ENCODE measurements around the gene IQCH. TPM values are rescaled to one million over a fixed set of nuclear protein-coding genes. Genes with fewer than 3 reads are reported as not detected.

Gene IQCH
- total RNA-seq, 4 donors from 2014 or later = 0.27 to 4.6 (median 1.1) TPM; not detected in 1

DNA sequence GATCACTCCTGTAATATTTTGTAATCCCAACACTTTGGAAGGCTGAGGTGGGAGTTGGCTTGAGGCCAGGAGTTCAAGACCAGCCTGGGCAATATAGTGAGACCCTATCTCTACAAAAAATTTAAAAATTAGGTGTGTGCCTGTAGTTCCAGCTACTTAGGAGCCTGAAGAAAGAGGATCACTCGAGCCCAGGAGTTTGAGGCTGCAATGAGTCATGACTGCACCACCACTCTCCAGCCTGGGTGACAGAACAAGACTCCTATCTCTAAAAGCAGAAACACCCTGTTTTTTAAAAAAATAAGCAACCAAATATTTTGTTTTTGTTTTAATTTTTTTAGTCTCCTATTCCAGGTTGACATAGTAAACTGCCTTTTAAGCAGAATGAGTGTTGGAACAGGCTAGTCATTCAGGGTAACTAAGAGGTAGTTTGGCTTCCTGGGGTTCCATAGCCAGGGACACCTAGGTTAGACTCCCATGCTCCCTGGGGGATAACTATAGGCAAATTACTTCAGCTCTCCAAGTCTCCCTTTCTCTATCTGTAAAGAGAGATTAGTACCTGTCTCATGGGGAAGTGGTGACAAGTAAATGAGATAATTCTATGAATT is 151.8 kb downstream of the IQCH start:
- H3K4me1 ChIP-seq = peaks cover 0 to 10% (median 0%) of the 10 kb centered on the region in 3 donors
- no peaks in the 10 kb centered on the region for H3K36me3 ChIP-seq
- H3K27me3 ChIP-seq = no peaks in the 10 kb centered on the region
- TF ChIP-seq, protein P1, sequence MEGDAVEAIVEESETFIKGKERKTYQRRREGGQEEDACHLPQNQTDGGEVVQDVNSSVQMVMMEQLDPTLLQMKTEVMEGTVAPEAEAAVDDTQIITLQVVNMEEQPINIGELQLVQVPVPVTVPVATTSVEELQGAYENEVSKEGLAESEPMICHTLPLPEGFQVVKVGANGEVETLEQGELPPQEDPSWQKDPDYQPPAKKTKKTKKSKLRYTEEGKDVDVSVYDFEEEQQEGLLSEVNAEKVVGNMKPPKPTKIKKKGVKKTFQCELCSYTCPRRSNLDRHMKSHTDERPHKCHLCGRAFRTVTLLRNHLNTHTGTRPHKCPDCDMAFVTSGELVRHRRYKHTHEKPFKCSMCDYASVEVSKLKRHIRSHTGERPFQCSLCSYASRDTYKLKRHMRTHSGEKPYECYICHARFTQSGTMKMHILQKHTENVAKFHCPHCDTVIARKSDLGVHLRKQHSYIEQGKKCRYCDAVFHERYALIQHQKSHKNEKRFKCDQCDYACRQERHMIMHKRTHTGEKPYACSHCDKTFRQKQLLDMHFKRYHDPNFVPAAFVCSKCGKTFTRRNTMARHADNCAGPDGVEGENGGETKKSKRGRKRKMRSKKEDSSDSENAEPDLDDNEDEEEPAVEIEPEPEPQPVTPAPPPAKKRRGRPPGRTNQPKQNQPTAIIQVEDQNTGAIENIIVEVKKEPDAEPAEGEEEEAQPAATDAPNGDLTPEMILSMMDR (IDR thresholded peaks at IDR 0.05) = no peak
- no peak for TF ChIP-seq POLR2A (IDR thresholded peaks at IDR 0.05)
- no peak for TF ChIP-seq EP300 (IDR thresholded peaks at IDR 0.05)
- no peak for TF ChIP-seq POLR2AphosphoS5 (IDR thresholded peaks at IDR 0.05)
- WGBS, 2 donors (ENCODE audit: low coverage in 1 of 2) = 89 to 100% methylated on average over 1 of the region's 1 CpG
- H3K9me3 ChIP-seq = no peaks in the 10 kb centered on the region
- H3K4me3 ChIP-seq = no peak overlapping the region
- ATAC-seq = no peak
- H3K27ac ChIP-seq = no peak overlapping the region

DNA sequence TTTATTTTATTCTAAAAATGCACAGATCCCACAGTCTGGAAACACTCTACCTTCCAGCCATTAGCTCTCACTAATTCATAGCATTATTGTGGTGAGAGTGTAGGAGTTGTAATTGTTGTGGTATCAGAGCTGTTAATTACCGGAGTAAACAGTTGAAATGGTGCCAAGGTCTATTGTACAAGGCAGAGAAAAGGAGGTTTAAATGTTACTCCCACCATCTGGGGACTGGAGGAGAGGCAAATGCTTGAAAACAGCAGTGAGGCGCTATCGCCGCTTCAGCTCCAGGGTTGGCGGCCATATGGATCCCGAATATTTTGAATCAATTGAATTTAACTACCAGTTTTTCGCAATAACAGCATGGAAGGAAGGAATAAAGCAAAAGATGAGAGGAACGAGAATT is 153.2 kb downstream of the IQCH start:
- no peaks in the 10 kb centered on the region for H3K9me3 ChIP-seq
- H3K27me3 ChIP-seq = no peaks in the 10 kb centered on the region
- peaks cover 0 to 10% (median 0%) of the 10 kb centered on the region in 3 donors for H3K4me1 ChIP-seq
- TF ChIP-seq POLR2AphosphoS5 (IDR thresholded peaks at IDR 0.05) (no peak), POLR2A (IDR thresholded peaks at IDR 0.05) (no peak), EP300 (IDR thresholded peaks at IDR 0.05) (no peak)
- TF ChIP-seq, protein P1 (IDR thresholded peaks at IDR 0.05) = no peak
- WGBS, 2 donors (ENCODE audit: low coverage in 1 of 2) = 85 to 90% methylated on average over 7 to 8 of the region's 8 CpGs
- no peak overlapping the region for H3K27ac ChIP-seq
- no peak for ATAC-seq
- H3K4me3 ChIP-seq = no peak overlapping the region
- H3K36me3 ChIP-seq = no peaks in the 10 kb centered on the region

DNA sequence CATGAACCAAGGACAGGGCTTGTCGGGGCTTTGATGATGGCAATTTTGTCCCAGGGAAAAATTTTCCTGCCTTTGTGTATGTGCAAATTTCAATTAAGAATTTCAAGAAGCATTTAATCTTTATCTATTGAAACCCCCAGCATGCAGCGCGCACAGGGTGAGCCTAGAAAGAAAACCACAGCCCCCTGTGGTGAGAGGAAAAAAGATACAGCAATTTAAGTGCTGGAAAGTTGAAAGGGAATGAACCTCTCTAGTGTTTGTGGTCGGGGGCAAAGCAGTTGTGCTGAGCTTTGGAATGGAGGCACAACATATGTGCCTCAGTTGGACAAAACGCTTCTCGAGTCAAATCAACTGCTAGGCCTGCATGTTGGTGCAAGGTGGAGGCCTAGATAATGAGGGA is 154.6 kb downstream of the IQCH start:
- TF ChIP-seq POLR2A (IDR thresholded peaks at IDR 0.05) = no peak
- TF ChIP-seq POLR2AphosphoS5 (IDR thresholded peaks at IDR 0.05) = no peak
- TF ChIP-seq, protein P1 (IDR thresholded peaks at IDR 0.05) = no peak
- no peak for TF ChIP-seq EP300 (IDR thresholded peaks at IDR 0.05)
- Histone ChIP-seq H3K9me3 (no peaks in the 10 kb centered on the region), H3K27ac (no peak overlapping the region), H3K4me1 (peaks cover 0 to under 1% (median 0%) of the 10 kb centered on the region in 3 donors), H3K36me3 (no peaks in the 10 kb centered on the region), H3K27me3 (no peaks in the 10 kb centered on the region), H3K4me3 (no peak overlapping the region)
- ATAC-seq = no peak
- 76 to 88% methylated on average over 5 to 6 of the region's 6 CpGs for WGBS, 2 donors (ENCODE audit: low coverage in 1 of 2)

DNA sequence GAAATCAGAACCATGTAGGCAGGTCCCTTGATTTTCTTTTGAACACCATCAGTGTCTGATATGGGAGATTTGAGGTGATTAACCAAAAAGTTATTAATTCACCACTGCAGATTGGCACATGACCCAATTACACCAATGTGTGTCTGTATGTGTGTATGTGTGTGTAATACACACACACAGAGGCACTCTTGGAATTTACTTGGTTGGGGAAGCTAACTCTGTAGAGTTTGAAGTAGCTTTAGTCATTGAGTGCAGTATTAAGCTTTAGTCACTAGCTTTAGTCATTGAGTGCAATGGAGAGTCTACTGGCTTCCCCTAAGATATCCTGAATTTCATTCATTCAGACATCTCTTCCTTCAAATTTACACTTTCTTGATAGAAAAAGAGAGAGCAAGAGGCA is 156.9 kb downstream of the IQCH start:
- no peaks in the 10 kb centered on the region for H3K4me1 ChIP-seq
- H3K9me3 ChIP-seq = no peaks in the 10 kb centered on the region
- no peaks in the 10 kb centered on the region for H3K27me3 ChIP-seq
- no peak for ATAC-seq
- TF ChIP-seq POLR2A (IDR thresholded peaks at IDR 0.05) (no peak), EP300 (IDR thresholded peaks at IDR 0.05) (no peak), POLR2AphosphoS5 (IDR thresholded peaks at IDR 0.05) (no peak)
- TF ChIP-seq, protein P1 (IDR thresholded peaks at IDR 0.05) = no peak
- no peaks in the 10 kb centered on the region for H3K36me3 ChIP-seq
- H3K4me3 ChIP-seq = no peak overlapping the region
- H3K27ac ChIP-seq = no peak overlapping the region

DNA sequence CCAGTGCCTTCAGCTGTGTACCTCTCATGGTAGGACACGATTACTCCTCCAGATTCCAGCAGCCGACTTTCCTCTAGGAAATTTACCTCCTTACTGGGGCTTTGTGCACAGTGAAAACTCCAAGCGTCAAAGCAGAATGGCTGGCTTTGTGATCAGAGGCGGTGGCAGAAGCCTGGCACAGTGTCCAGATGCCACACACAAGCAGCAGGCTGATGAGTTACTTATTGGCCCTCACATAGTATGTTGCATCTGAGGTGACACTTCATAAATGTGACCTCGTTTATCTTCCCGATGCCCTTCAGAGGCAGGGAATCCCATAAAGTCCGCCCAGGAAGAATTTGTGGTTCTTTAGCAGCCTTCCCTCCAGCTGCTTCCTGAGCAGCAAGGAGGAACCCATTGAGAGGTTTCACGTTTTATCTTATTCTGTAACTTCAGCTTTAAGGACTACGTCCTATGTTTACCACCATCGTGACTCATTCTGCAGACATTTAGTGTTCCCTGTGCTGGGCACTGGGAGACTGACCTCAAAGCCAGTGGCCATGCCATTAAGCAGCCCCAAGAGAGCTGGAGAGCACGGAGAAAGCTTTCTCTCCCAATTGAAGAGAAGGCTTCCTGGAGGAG is 159.3 kb downstream of the IQCH start:
- TF ChIP-seq, protein P1 (IDR thresholded peaks at IDR 0.05) = no peak
- TF ChIP-seq POLR2AphosphoS5 (IDR thresholded peaks at IDR 0.05) (no peak), EP300 (IDR thresholded peaks at IDR 0.05) (no peak), POLR2A (IDR thresholded peaks at IDR 0.05) (no peak)
- no peak for ATAC-seq
- no peaks in the 10 kb centered on the region for H3K4me1 ChIP-seq
- H3K27ac ChIP-seq = no peak overlapping the region
- H3K4me3 ChIP-seq = no peak overlapping the region
- WGBS, 2 donors (ENCODE audit: low coverage in 1 of 2) = 57 to 62% methylated on average over 8 of the region's 11 CpGs
- no peaks in the 10 kb centered on the region for H3K36me3 ChIP-seq
- no peaks in the 10 kb centered on the region for H3K27me3 ChIP-seq
- no peaks in the 10 kb centered on the region for H3K9me3 ChIP-seq
